Panc1 (cell line): ENCODE results near the gene CDK13. TPM values are rescaled to one million over a fixed set of nuclear protein-coding genes. Genes with fewer than 3 reads are reported as not detected.

ENCODE experiments used
- ATAC-seq: fragments of 200-7000 bp; cut with Tn5 transposase; 2 replicates; pipeline ENCODE4 v1.9.1; 2020; ENCODE audit warnings: mild to moderate bottlenecking, moderate library complexity
- BruUV-seq: library from RNA; stranded (reverse); fragments of 400-500 nt; replicated peaks from 2 replicates; lab custom pipeline; 2021; lab: Mats Ljungman, UMichigan
- CTCF ChIA-PET: fragments of 300-600 bp; sonication (Branson Sonifier 250); formaldehyde crosslinking; loops from one replicate; lab custom pipeline; 2022; ENCODE audit warnings: antibody characterized with exemption; lab: Charles Lee
- POLR2A ChIA-PET: fragments of 300-600 bp; sonication (Branson Sonifier 250); formaldehyde crosslinking; loops from one replicate; lab custom pipeline; 2022; ENCODE audit warnings: antibody characterized with exemption; lab: Charles Lee
- DNase-seq: peaks from one replicate; pipeline ENCODE4 v3.0.0-alpha.2; 2010; ENCODE audit warnings: low read depth, low spot score
- H3K27ac ChIP-seq: 2 replicates; pipeline ENCODE4 v1.5.1; 2011; ENCODE audit warnings: mild to moderate bottlenecking, low read length, inconsistent platforms
- H3K27me3 ChIP-seq: fragments of 200-500 bp; sonication (Bioruptor generic); 2 replicates; pipeline ENCODE4 v1.6.0; 2014; ENCODE audit warnings: low read length, inconsistent platforms; ENCODE audit not compliant: control insufficient read depth, insufficient read depth
- H3K36me3 ChIP-seq: fragments of 200-500 bp; sonication (Bioruptor generic); 2 replicates; pipeline ENCODE4 v1.5.1; 2014; ENCODE audit warnings: inconsistent platforms, mild to moderate bottlenecking, low read length, moderate library complexity; ENCODE audit not compliant: control insufficient read depth, insufficient read depth
- H3K4me1 ChIP-seq: 2 replicates; pipeline ENCODE4 v1.5.1; 2011; ENCODE audit warnings: inconsistent platforms, mild to moderate bottlenecking, low read length, moderate library complexity; ENCODE audit not compliant: control insufficient read depth, insufficient read depth
- H3K4me3 ChIP-seq, 2 experiments: 2 replicates each; pipeline ENCODE4 v1.5.1; 2011 to 2012; ENCODE audit warnings: low read depth in 2 of 2, low read length in 2 of 2, mild to moderate bottlenecking in 2 of 2, inconsistent platforms in 1 of 2, moderate library complexity in 1 of 2
- H3K9me3 ChIP-seq: fragments of 200-500 bp; sonication (Bioruptor generic); 2 replicates; pipeline ENCODE4 v1.5.1; 2014; ENCODE audit warnings: low read depth, mild to moderate bottlenecking, inconsistent platforms, low read length, moderate library complexity; ENCODE audit not compliant: control insufficient read depth, insufficient read depth
- POLR2AphosphoS5 ChIP-seq: IDR thresholded peaks from 2 replicates; pipeline ENCODE4 v1.6.1; 2012; ENCODE audit warnings: mild to moderate bottlenecking, low read depth, low read length, moderate library complexity
- REST ChIP-seq, 2 experiments: IDR thresholded peaks; 2 replicates each; pipeline ENCODE4 v1.6.1; 2011 to 2012; ENCODE audit warnings: low read depth in 2 of 2, control low read depth in 1 of 2, low read length in 1 of 2, mild to moderate bottlenecking in 1 of 2, moderate library complexity in 1 of 2; ENCODE audit not compliant: insufficient read depth in 1 of 2
- SIN3A ChIP-seq: IDR thresholded peaks from 2 replicates; pipeline ENCODE4 v1.6.1; 2012; ENCODE audit warnings: low read depth, mild to moderate bottlenecking, low read length, moderate library complexity, borderline replicate concordance; ENCODE audit not compliant: insufficient read depth
- TCF7L2 ChIP-seq: IDR thresholded peaks from 2 replicates; pipeline ENCODE4 v1.6.1; 2011; ENCODE audit warnings: mild to moderate bottlenecking, low read depth, low read length, inconsistent platforms
- in situ Hi-C: cut with HindIII; loops from 2 replicates; pipeline ENCODE4 v1.10.0; 2016; ENCODE audit warnings: low sequenced_read_pairs, low pct_unique_long_range_greater_than_20kb
- intact Hi-C: fragments of 100-400 bp; cut with micrococcal nuclease; formaldehyde crosslinking; loops from one replicate; pipeline ENCODE4 v1.10.0; 2022; ENCODE audit not compliant: unreplicated experiment
- total RNA-seq: library from RNA; stranded (reverse); gene quantifications from one replicate; pipeline ENCODE4 v1.2.1, GENCODE V29; 2021; ENCODE audit not compliant: unreplicated experiment
- TF ChIP-seq, protein P1 (sequence below): fragments of 450-650 bp; IDR thresholded peaks from 2 replicates; pipeline ENCODE4 v1.5.1; 2017; ENCODE audit warnings: mild to moderate bottlenecking

Gene CDK13
- total RNA-seq, 1 experiment from 2014 or later = 52.0 TPM

DNA sequence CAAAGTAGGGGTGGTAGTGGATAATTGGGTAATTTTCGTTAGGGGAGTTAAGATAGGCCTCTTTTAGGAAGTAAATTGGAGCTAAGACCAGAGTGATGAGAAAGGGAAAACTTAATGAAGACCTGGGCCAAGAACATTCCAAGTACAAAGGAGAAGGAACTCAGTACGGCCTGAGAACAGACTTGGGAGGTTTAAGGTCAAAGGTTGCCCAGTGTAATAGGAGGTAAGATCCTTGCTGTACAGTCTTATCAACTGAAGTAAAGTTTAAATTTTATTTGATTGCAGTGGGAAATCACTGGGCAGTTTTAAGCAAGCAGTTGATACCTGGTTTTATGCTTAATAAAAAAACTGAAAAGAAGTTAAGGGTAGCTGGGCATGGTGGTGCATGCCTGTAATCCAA is 108.0 kb downstream of the CDK13 start:
- Histone ChIP-seq H3K27ac (no peak overlapping the region), H3K4me1 (no peaks in the 10 kb centered on the region), H3K27me3 (no peaks in the 10 kb centered on the region), H3K9me3 (no peaks in the 10 kb centered on the region), H3K4me3 (no peak overlapping the region), H3K36me3 (peaks cover under 1% of the 10 kb centered on the region; the same call in 1 of the 2 replicates)
- BruUV-seq = no TSS peak
- ChIA-PET CTCF (no interaction called here), POLR2A (no interaction called here)
- ATAC-seq (no peak), DNase-seq (no peak)
- no peak for TF ChIP-seq SIN3A
- no peak for TF ChIP-seq POLR2AphosphoS5
- no peak for TF ChIP-seq TCF7L2
- in situ Hi-C loops = no loop called here
- intact Hi-C loops = no loop called here

DNA sequence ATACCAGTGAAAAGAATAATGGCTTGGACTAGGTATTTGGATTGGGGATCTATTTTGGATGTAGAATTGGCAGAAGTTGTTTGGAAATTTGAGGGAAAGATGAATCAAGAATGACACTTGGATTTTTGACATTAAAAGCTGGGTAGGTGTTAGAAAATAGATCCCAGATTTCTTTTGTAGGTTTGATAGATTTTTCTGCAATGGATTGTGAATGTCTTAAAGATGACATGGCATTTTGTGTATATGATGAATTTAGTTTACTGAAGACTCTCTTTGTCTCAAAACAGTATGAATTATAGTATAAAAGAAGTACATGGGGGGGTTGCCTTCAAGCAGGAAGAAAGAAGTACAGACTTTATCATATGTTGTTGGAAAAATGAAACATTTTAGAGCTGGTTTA is 108.6 kb downstream of the CDK13 start:
- intact Hi-C loops (no loop called here), in situ Hi-C loops (no loop called here)
- Histone ChIP-seq H3K4me3 (no peak overlapping the region), H3K4me1 (no peaks in the 10 kb centered on the region), H3K9me3 (no peaks in the 10 kb centered on the region), H3K36me3 (peaks cover 4% of the 10 kb centered on the region; the same call in 1 of the 2 replicates), H3K27me3 (no peaks in the 10 kb centered on the region), H3K27ac (no peak overlapping the region)
- TSS peak; percentile 34 for BruUV-seq
- DNase-seq = no peak
- ATAC-seq = no peak
- TF ChIP-seq SIN3A (no peak), TCF7L2 (no peak), REST (IDR thresholded peaks at IDR 0.05; ENCODE audit: insufficient read depth in 1 of 2, low read depth in 2 of 2, low read length in 1 of 2) (no peak), POLR2AphosphoS5 (no peak)
- TF ChIP-seq, protein P1, sequence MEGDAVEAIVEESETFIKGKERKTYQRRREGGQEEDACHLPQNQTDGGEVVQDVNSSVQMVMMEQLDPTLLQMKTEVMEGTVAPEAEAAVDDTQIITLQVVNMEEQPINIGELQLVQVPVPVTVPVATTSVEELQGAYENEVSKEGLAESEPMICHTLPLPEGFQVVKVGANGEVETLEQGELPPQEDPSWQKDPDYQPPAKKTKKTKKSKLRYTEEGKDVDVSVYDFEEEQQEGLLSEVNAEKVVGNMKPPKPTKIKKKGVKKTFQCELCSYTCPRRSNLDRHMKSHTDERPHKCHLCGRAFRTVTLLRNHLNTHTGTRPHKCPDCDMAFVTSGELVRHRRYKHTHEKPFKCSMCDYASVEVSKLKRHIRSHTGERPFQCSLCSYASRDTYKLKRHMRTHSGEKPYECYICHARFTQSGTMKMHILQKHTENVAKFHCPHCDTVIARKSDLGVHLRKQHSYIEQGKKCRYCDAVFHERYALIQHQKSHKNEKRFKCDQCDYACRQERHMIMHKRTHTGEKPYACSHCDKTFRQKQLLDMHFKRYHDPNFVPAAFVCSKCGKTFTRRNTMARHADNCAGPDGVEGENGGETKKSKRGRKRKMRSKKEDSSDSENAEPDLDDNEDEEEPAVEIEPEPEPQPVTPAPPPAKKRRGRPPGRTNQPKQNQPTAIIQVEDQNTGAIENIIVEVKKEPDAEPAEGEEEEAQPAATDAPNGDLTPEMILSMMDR = no peak
- ChIA-PET CTCF (no interaction called here), POLR2A (no interaction called here)

- H3K4me3 ChIP-seq = no peak overlapping the region
- BruUV-seq = no TSS peak
- peaks cover 4% of the 10 kb centered on the region; the same call in 1 of the 2 replicates for H3K36me3 ChIP-seq
- H3K27ac ChIP-seq = no peak overlapping the region
- no peaks in the 10 kb centered on the region for H3K4me1 ChIP-seq
- H3K9me3 ChIP-seq = no peaks in the 10 kb centered on the region
- POLR2A ChIA-PET = no interaction called here
- DNase-seq (no peak), ATAC-seq (no peak)
- in situ Hi-C loops (no loop called here), intact Hi-C loops (no loop called here)
- TF ChIP-seq REST (IDR thresholded peaks at IDR 0.05; ENCODE audit: insufficient read depth in 1 of 2, low read depth in 2 of 2, low read length in 1 of 2) = no peak
- no peak for TF ChIP-seq TCF7L2
- TF ChIP-seq, protein P1 = no peak
- no peak for TF ChIP-seq SIN3A
- no peak for TF ChIP-seq POLR2AphosphoS5
- CTCF ChIA-PET = no interaction called here
- no peaks in the 10 kb centered on the region for H3K27me3 ChIP-seq
These were observed 109.0 kb downstream of the CDK13 start for GRCh38 chr7:40059057-40059456.
